CD14-positive monocyte (primary cell): ENCODE results near the gene EFCAB7. TPM values are rescaled to one million over a fixed set of nuclear protein-coding genes. Genes with fewer than 3 reads are reported as not detected.
A peak's percentile ranks its signal among the peaks of the same experiment; 100 is the strongest.

ENCODE experiments used
- DNase-seq, 3 donors: peaks; one replicate each; pipeline ENCODE4 v3.0.0-alpha.2; 2011 to 2022
- H2AFZ ChIP-seq: 2 replicates; pipeline ENCODE4 v1.6.0; 2012; ENCODE audit warnings: mild to moderate bottlenecking, low read depth, low read length, inconsistent platforms; ENCODE audit not compliant: insufficient read depth, poor library complexity, severe bottlenecking
- H3K27ac ChIP-seq, 2 donors: 1 replicate in 1 of 2; 2 replicates in 1 of 2; pipeline ENCODE4 v1.5.1; 2012 to 2013; ENCODE audit warnings: low read length in 2 of 2, control low read depth in 1 of 2, inconsistent platforms in 1 of 2, low read depth in 1 of 2, mild to moderate bottlenecking in 1 of 2
- H3K27me3 ChIP-seq, 2 donors: one replicate each; pipeline versions ENCODE4 v1.6.0 to v1.6.1; 2011 to 2013; ENCODE audit warnings: low read length in 2 of 2; ENCODE audit not compliant: control insufficient read depth in 2 of 2, insufficient read depth in 2 of 2
- H3K36me3 ChIP-seq, 2 donors: replicated peaks in 1 of 2; 1 replicate in 1 of 2; 2 replicates in 1 of 2; pipeline versions ENCODE4 v1.5.1 to v1.6.1; 2012 to 2013; ENCODE audit warnings: low read length in 2 of 2, control low read depth in 1 of 2, inconsistent platforms in 1 of 2, mild to moderate bottlenecking in 1 of 2; ENCODE audit not compliant: insufficient read depth in 2 of 2, control insufficient read depth in 1 of 2
- H3K4me1 ChIP-seq, 2 donors: 1 replicate in 1 of 2; 2 replicates in 1 of 2; pipeline versions ENCODE4 v1.5.1 to v1.6.1; 2012 to 2013; ENCODE audit warnings: low read length in 2 of 2, control low read depth in 1 of 2, inconsistent platforms in 1 of 2, mild to moderate bottlenecking in 1 of 2, moderate library complexity in 1 of 2; ENCODE audit not compliant: insufficient read depth in 2 of 2, control insufficient read depth in 1 of 2
- H3K4me2 ChIP-seq: replicated peaks from 2 replicates; pipeline ENCODE3; 2012; ENCODE audit warnings: low read length, moderate library complexity, mild to moderate bottlenecking; ENCODE audit not compliant: poor library complexity, severe bottlenecking; ENCODE audit errors: extremely low read depth
- H3K4me3 ChIP-seq, 3 experiments: fragments of 200-600 bp in 1 of 3; sonication (generic) in 1 of 3; replicated peaks in 1 of 3; 1 replicate in 2 of 3; 2 replicates in 1 of 3; pipeline ENCODE4 v1.5.1; 2011 to 2013; ENCODE audit warnings: low read length in 3 of 3, mild to moderate bottlenecking in 3 of 3, control low read depth in 2 of 3, low read depth in 2 of 3, inconsistent platforms in 1 of 3, moderate library complexity in 1 of 3
- H3K79me2 ChIP-seq: 2 replicates; pipeline ENCODE4 v1.6.0; 2012; ENCODE audit warnings: mild to moderate bottlenecking, control low read depth, inconsistent platforms, low read length, moderate library complexity; ENCODE audit not compliant: insufficient read depth
- H3K9ac ChIP-seq: 2 replicates; pipeline ENCODE4 v1.6.0; 2017; ENCODE audit warnings: low read length, mild to moderate bottlenecking; ENCODE audit not compliant: insufficient read depth, poor library complexity, severe bottlenecking
- H3K9me3 ChIP-seq, 2 donors: replicated peaks in 1 of 2; 1 replicate in 1 of 2; 2 replicates in 1 of 2; pipeline versions ENCODE4 v1.5.1 to v1.6.1; 2012 to 2013; ENCODE audit warnings: low read length in 2 of 2, control low read depth in 1 of 2; ENCODE audit not compliant: control insufficient read depth in 1 of 2, insufficient read depth in 1 of 2
- H4K20me1 ChIP-seq: 2 replicates; pipeline ENCODE4 v1.6.0; 2012; ENCODE audit warnings: mild to moderate bottlenecking, low read length, control low read depth, moderate library complexity; ENCODE audit not compliant: insufficient read depth
- H3K27ac Mint-ChIP-seq, 7 donors: one replicate each; pipeline ENCODE4 v1.8.0; 2020; ENCODE audit warnings: mild to moderate bottlenecking in 7 of 7, mixed read lengths in 7 of 7, moderate library complexity in 6 of 7, inconsistent platforms in 2 of 7
- H3K27me3 Mint-ChIP-seq, 3 donors: one replicate each; pipeline ENCODE4 v1.8.0; 2021 to 2022; ENCODE audit warnings: low read depth in 3 of 3, mild to moderate bottlenecking in 3 of 3, mixed read lengths in 3 of 3, moderate library complexity in 3 of 3, inconsistent platforms in 1 of 3
- H3K36me3 Mint-ChIP-seq, 2 donors: one replicate each; pipeline ENCODE4 v1.8.0; 2020; ENCODE audit warnings: mixed read lengths in 2 of 2, inconsistent platforms in 1 of 2, mild to moderate bottlenecking in 1 of 2
- H3K4me1 Mint-ChIP-seq: one replicate; pipeline ENCODE4 v1.8.0; 2020; ENCODE audit warnings: mild to moderate bottlenecking, mixed read lengths
- H3K4me3 Mint-ChIP-seq, 2 donors: one replicate each; pipeline ENCODE4 v1.8.0; 2020; ENCODE audit warnings: mild to moderate bottlenecking in 2 of 2, mixed read lengths in 2 of 2, moderate library complexity in 1 of 2
- H3K9me3 Mint-ChIP-seq, 7 donors: one replicate each; pipeline ENCODE4 v1.8.0; 2020 to 2022; ENCODE audit warnings: mixed read lengths in 7 of 7, mild to moderate bottlenecking in 6 of 7, moderate library complexity in 6 of 7, inconsistent platforms in 2 of 7
- CTCF ChIP-seq: fragments of 200-600 bp; IDR thresholded peaks from one replicate; pipeline ENCODE4 v1.8.0; 2022; ENCODE audit warnings: antibody characterized with exemption, mild to moderate bottlenecking
- WGBS: methylation state at CpG from one replicate; pipeline ENCODE4 v1.1.5; 2013; ENCODE audit warnings: missing lambda C conversion rate; ENCODE audit not compliant: insufficient coverage; 5-methylcytosine and 5-hydroxymethylcytosine counted together
- intact Hi-C, 2 donors: fragments of 100-400 bp; cut with micrococcal nuclease; formaldehyde crosslinking; loops; one replicate each; pipeline versions ENCODE4 v1.15.0 to v1.15.1; 2023
- polyA plus RNA-seq, 3 donors: library from polyadenylated mRNA; depleted of rRNA in 1 of 3; unstranded in 2 of 3; stranded (reverse) in 1 of 3; fragments of 300-500 nt in 2 of 3; fragments of >200 nt in 1 of 3; fragmentation: Illumina TruSeq in 2 of 3; gene quantifications; 1 replicate in 2 of 3; 2 replicates in 1 of 3; pipeline ENCODE4 v1.2.3, GENCODE V29; 2012 to 2021

The EFCAB7 gene
- polyA plus RNA-seq, 3 donors = 0.37 to 2.2 (median 0.92) TPM

- no peaks in the 10 kb centered on the region for H3K27me3 ChIP-seq
- H3K27me3 Mint-ChIP-seq = no peaks in the 10 kb centered on the region
- no peak overlapping the region for H3K4me3 ChIP-seq
- intact Hi-C loops = no loop called here
- H3K27ac ChIP-seq = no peak overlapping the region
- H3K36me3 Mint-ChIP-seq = peaks cover 8 to 10% of the 10 kb centered on the region in 2 donors
- no peak for TF ChIP-seq CTCF
- DNase-seq = no peak
- no peaks in the 10 kb centered on the region for H3K36me3 ChIP-seq
- peaks cover 18% of the 10 kb centered on the region for H3K4me1 Mint-ChIP-seq
- no peaks in the 10 kb centered on the region for H3K9me3 ChIP-seq
- H3K27ac Mint-ChIP-seq = peak overlapping the region in 1 of 7 donors; percentile 41
- WGBS = 62% methylated on average over 2 of the region's 4 CpGs
- no peak overlapping the region for H2AFZ ChIP-seq
- peaks cover 25% of the 10 kb centered on the region for H3K79me2 ChIP-seq
- no peak overlapping the region for H3K9ac ChIP-seq
- no peaks in the 10 kb centered on the region for H3K9me3 Mint-ChIP-seq
- H4K20me1 ChIP-seq = no peaks in the 10 kb centered on the region
- H3K4me3 Mint-ChIP-seq = no peak overlapping the region
- H3K4me2 ChIP-seq = no peak overlapping the region
- H3K4me1 ChIP-seq = no peaks in the 10 kb centered on the region
These were observed 78.1 kb downstream of the EFCAB7 start for GRCh38 chr1:63601463-63601862.

- Mint-ChIP-seq H3K27ac (no peak overlapping the region), H3K27me3 (peaks cover 0 to under 1% (median 0%) of the 10 kb centered on the region in 3 donors), H3K9me3 (no peaks in the 10 kb centered on the region), H3K4me3 (no peak overlapping the region), H3K4me1 (peaks cover 15% of the 10 kb centered on the region), H3K36me3 (peaks cover 8 to 9% of the 10 kb centered on the region in 2 donors)
- Histone ChIP-seq H2AFZ (no peak overlapping the region), H3K9me3 (no peaks in the 10 kb centered on the region), H3K4me1 (no peaks in the 10 kb centered on the region), H3K4me2 (no peak overlapping the region), H3K9ac (no peak overlapping the region), H3K27ac (no peak overlapping the region), H3K79me2 (peaks cover 21% of the 10 kb centered on the region), H3K27me3 (no peaks in the 10 kb centered on the region), H4K20me1 (no peaks in the 10 kb centered on the region), H3K36me3 (no peaks in the 10 kb centered on the region), H3K4me3 (no peak overlapping the region)
- no peak for DNase-seq
- intact Hi-C loops = no loop called here
- no CpG with 5 or more reads among the region's 1 CpG for WGBS
- TF ChIP-seq CTCF = no peak
These were observed 78.6 kb downstream of the EFCAB7 start for GRCh38 chr1:63601912-63602311.
